Mucosa of descending colon (tissue), 3 donors: Measurements from ENCODE around the gene RAB35. TPM values are rescaled to one million over a fixed set of nuclear protein-coding genes. Genes with fewer than 3 reads are reported as not detected.

ENCODE experiments used
- ATAC-seq: fragments of 200-7000 bp; cut with Tn5 transposase; one replicate; pipeline ENCODE4 v1.9.1; 2020; ENCODE audit warnings: mild to moderate bottlenecking, moderate library complexity
- DNase-seq, 3 donors: peaks; one replicate each; pipeline ENCODE4 v3.0.0-alpha.2; 2020
- H3K36me3 ChIP-seq: fragments of 200-600 bp; one replicate; pipeline ENCODE4 v1.8.0; 2021; ENCODE audit warnings: low read depth, mild to moderate bottlenecking
- H3K4me1 ChIP-seq: fragments of 200-600 bp; one replicate; pipeline ENCODE4 v1.8.0; 2021; ENCODE audit warnings: low read depth, mild to moderate bottlenecking
- H3K4me3 ChIP-seq: fragments of 200-600 bp; one replicate; pipeline ENCODE4 v1.8.0; 2021; ENCODE audit warnings: mild to moderate bottlenecking
- H3K9me3 ChIP-seq: fragments of 200-600 bp; one replicate; pipeline ENCODE4 v1.8.0; 2021; ENCODE audit warnings: mild to moderate bottlenecking
- intact Hi-C, 2 donors: fragments of 100-400 bp; cut with DNase I in 1 of 2; cut with micrococcal nuclease in 1 of 2; formaldehyde crosslinking; loops; one replicate each; pipeline versions ENCODE4 v1.11.0 to v1.11.1; 2022; cut with DNase I, micrococcal nuclease
- total RNA-seq, 3 donors: library from RNA; stranded (reverse); fragmentation: NEBNext Ultra II Directional in 2 of 3; extraction: Animal tissue kit (Norgen Biotek cat#: 25700) in 2 of 3; gene quantifications; one replicate each; pipeline versions ENCODE4 v1.2.1 to v1.2.4, GENCODE V29; 2021 to 2023
- TF ChIP-seq, protein P1 (sequence below): fragments of 200-600 bp; IDR thresholded peaks from one replicate; pipeline ENCODE4 v1.8.0; 2022; ENCODE audit warnings: antibody characterized with exemption, mild to moderate bottlenecking
- donor health status: DM: no; HTN: no; CAD: no; lungs with moderate emphysema.
- donor health status: DM: no; HTN: no; CAD: no.
- donor health status: DM: no; HTN: yes; CAD: no.

The RAB35 gene
- total RNA-seq, 3 donors from 2014 or later = 50.1 to 56.5 (median 51.3) TPM

DNA sequence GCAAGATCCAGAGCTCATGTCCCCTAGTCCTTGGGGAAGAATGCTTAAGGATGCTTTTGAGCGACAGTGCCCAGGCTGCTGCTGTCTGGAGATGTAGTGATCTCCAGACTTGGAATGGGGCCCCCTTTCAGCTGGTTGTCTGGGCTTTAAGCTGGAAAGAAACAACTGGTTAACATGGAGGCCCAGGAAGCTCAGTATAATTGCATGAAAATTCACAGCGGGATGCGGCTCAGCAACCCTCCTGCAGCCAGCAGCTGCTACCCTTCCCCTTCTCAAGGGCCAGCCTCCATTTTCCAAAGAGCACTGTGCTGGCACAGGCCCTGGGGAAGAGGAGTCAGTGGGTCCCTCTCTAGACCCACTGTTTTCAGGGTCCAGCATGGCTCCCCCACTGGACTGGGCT is 26.3 kb downstream of the RAB35 start:
- Histone ChIP-seq H3K9me3 (no peaks in the 10 kb centered on the region), H3K36me3 (no peaks in the 10 kb centered on the region), H3K4me3 (no peak overlapping the region), H3K4me1 (peaks cover 7% of the 10 kb centered on the region)
- ATAC-seq = no peak
- intact Hi-C loops = no loop called here
- TF ChIP-seq, protein P1, sequence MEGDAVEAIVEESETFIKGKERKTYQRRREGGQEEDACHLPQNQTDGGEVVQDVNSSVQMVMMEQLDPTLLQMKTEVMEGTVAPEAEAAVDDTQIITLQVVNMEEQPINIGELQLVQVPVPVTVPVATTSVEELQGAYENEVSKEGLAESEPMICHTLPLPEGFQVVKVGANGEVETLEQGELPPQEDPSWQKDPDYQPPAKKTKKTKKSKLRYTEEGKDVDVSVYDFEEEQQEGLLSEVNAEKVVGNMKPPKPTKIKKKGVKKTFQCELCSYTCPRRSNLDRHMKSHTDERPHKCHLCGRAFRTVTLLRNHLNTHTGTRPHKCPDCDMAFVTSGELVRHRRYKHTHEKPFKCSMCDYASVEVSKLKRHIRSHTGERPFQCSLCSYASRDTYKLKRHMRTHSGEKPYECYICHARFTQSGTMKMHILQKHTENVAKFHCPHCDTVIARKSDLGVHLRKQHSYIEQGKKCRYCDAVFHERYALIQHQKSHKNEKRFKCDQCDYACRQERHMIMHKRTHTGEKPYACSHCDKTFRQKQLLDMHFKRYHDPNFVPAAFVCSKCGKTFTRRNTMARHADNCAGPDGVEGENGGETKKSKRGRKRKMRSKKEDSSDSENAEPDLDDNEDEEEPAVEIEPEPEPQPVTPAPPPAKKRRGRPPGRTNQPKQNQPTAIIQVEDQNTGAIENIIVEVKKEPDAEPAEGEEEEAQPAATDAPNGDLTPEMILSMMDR = no peak
- DNase-seq = no peak

DNA sequence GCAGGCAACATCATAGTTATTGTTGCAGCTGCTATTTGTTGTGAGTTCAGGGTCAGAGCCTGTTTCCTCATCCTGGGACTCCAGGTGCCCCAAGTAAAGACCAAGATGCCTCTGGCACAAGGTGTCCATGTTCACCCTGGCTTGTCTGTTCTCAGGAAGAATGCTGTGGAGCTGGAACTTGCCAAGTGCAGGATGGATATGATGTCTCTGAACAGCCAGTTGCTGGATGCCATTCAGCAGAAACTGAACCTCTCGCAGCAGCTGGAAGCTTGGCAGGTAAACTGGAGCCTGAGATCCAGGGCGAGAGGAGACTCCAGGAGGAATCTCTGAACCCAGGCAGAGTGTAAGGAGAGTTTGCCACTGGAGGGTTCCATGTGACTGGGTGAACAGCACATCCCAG is 26.8 kb downstream of the RAB35 start:
- Histone ChIP-seq H3K4me3 (no peak overlapping the region), H3K9me3 (no peaks in the 10 kb centered on the region), H3K36me3 (no peaks in the 10 kb centered on the region), H3K4me1 (peaks cover 7% of the 10 kb centered on the region)
- TF ChIP-seq, protein P1 = no peak
- intact Hi-C loops = no loop called here
- ATAC-seq = no peak
- peak in 1 of 3 donors; percentile 12 for DNase-seq

DNA sequence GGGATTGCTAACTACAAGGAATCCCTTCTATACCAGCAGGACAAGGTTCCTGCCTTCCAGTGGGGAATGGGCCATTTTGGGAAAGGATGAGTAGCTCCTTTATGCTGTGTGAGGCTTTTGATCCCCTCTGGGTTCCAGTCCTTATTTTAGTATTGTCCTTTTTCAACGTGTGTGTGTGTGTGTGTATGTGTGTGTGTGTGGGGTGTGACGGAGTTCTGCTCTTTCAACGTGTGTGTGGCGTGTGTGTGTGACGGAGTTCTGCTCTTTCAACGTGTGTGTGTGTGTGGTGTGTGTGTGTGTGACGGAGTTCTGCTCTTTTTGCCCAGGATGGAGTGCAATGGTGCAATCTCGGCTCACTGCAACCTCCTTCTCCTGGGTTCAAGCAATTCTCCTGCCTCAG is 27.4 kb downstream of the RAB35 start:
- Histone ChIP-seq H3K9me3 (no peaks in the 10 kb centered on the region), H3K4me3 (no peak overlapping the region), H3K36me3 (no peaks in the 10 kb centered on the region), H3K4me1 (peaks cover 7% of the 10 kb centered on the region)
- no peak for ATAC-seq
- no peak for DNase-seq
- TF ChIP-seq, protein P1 = no peak
- intact Hi-C loops = no loop called here

DNA sequence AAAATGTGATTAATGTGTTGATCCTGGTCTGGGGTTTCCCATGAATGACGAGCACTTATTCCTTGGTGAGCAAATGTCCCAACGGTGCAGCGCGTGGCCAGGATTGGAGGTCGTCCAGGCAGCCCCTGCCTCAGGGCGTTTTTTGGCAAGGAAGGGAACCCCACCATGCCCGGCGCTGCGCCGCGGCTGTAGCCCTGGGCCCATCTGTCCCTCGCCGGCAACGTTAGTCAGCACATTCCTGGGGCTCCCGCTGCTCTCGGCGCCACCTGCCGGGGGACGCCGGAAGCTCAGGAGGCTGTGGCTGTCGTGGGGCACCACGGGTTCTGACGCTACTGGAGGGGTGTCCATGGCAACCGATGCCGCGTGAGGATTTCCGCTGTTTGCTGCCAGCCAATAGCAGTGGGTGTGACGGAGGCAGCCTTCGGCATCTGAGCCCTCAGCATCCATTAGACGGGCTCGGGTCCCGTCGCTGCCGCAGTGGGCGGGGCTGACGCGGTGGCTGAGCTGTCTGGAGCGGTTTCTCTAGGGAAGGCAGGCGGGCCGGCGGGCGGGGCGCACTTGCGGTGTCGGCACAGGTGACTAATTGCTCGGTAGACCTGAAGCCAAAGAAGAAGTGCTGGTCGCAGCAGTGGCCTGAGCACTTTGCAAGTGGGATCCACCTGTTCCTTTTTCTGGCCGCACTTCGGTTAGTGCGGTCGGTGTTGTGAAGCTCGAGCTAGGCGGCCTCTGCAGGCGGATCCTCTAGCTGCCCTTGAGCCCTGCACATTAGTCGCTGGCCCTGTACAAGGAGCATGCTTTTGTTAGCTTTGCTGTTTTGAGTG is 29.5 kb downstream of the RAB35 start:
- intact Hi-C loops = no loop called here

DNA sequence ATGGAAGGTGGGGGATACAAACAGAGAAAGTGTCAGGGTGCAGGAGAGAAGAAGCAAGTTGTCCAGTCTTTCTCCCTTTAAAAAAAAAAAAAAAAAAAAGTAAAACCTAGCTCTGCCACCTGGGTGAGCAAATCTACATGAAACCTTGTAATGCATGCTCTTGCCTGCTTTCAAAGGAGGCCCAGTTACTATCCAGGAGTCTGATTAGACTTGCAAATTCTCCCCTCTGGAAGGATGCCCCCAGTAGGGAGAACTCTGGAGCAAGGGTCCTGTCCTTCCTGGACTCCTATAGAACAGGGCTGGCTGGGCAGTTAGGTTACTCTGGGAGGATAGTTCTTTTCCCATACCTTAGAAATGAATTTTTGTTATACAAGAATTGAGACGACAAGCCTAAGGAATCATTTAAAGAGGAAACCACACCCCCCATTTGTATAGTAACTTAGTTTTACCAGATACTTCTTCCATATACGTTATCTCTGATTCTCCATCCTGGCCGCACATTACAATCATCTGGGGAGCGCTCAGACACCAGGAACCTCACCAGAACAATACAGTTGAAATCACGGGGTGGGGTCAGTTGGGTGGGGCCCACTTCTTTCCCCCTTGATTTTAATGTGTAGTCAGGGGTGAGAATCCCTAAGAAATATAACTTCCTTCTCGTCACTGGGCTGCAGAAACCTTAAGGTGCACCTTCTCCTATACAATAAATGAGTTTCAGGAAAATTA is 30.5 kb downstream of the RAB35 start:
- Histone ChIP-seq H3K9me3 (no peaks in the 10 kb centered on the region), H3K4me1 (peaks cover 7% of the 10 kb centered on the region), H3K36me3 (no peaks in the 10 kb centered on the region), H3K4me3 (no peak overlapping the region)
- DNase-seq = no peak
- ATAC-seq = no peak
- intact Hi-C loops = no loop called here
- TF ChIP-seq, protein P1 = no peak

More for the DNA sequence above, 29.5 kb downstream of the RAB35 start:
- Histone ChIP-seq H3K4me1 (peaks cover 7% of the 10 kb centered on the region), H3K4me3 (no peak overlapping the region), H3K9me3 (no peaks in the 10 kb centered on the region), H3K36me3 (no peaks in the 10 kb centered on the region)
- ATAC-seq = peak; percentile 98
- TF ChIP-seq, protein P1 = peak; percentile 99
- peak; percentile 99 for DNase-seq
